Bone marrow (tissue), 2 donors: Measurements from ENCODE around the gene PPP4R4.
"Not testable (repeated sequence)": the region's sequence is repeated elsewhere in the genome, so short reads cannot be mapped to it uniquely, and the experiment has no call there.

Source experiments
- DNase-seq, 2 donors: peaks; one replicate each; lab custom pipeline; 2025; lab: John Stamatoyannopoulos, UW

The PPP4R4 gene

GRCh38 chr14:94180655-94181271 is 6.6 kb downstream of the PPP4R4 start:
- peak in 1 of 2 donors; percentile 68 for DNase-seq

DNA sequence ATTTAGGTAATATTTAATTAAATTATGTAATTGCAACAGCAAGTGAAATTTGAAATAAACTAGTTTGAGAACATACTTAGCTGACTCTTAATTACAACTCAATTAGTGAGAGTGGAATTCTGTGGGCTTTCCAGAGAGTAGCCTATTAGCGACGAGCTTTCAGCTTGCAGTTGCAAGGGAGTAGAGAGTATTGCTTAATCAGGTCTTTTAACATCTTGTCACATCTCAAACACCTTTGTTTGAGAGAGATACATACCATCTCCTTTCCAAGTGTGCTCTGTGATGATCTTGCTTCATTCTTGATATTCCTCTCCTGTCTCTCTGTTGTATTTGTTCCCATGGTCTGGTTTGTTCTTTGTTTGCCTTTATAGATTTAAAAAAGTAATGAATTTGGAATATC is 7.7 kb downstream of the PPP4R4 start:
- DNase-seq, result no peak

GRCh38 chr14:94192536-94192935 is 18.4 kb downstream of the PPP4R4 start:
- DNase-seq, result no peak

- DNase-seq, result no peak
These were observed 19.7 kb downstream of the PPP4R4 start for GRCh38 chr14:94193776-94194175.

GRCh38 chr14:94196057-94196456 is 21.9 kb downstream of the PPP4R4 start:
- DNase-seq, result no peak

GRCh38 chr14:94203473-94204210 is 29.5 kb downstream of the PPP4R4 start:
- DNase-seq, result no peak

- no peak for DNase-seq
These were observed 38.9 kb downstream of the PPP4R4 start for GRCh38 chr14:94213021-94213420.

DNA sequence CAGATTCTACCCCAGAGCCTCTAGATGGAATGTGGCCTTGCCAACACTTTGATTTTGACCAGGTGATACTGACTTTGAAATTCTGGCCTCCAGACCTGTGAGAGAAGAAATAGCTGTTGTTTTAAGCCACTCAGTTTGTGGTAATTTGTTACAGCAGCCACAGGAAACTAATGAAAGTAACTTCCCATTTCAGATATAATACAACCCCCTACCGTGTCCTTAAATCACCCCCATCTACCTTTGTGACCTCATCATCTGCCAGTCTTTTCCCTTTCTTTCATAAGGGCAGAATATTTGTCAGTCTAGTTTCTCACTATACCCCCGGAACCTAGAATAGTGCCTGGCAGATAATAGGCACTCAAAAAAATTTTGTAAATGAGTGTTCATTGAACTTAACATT is 39.6 kb downstream of the PPP4R4 start:
- DNase-seq, result no peak

- no peak for DNase-seq
These were observed 43.0 kb downstream of the PPP4R4 start for GRCh38 chr14:94217116-94217515.

DNA sequence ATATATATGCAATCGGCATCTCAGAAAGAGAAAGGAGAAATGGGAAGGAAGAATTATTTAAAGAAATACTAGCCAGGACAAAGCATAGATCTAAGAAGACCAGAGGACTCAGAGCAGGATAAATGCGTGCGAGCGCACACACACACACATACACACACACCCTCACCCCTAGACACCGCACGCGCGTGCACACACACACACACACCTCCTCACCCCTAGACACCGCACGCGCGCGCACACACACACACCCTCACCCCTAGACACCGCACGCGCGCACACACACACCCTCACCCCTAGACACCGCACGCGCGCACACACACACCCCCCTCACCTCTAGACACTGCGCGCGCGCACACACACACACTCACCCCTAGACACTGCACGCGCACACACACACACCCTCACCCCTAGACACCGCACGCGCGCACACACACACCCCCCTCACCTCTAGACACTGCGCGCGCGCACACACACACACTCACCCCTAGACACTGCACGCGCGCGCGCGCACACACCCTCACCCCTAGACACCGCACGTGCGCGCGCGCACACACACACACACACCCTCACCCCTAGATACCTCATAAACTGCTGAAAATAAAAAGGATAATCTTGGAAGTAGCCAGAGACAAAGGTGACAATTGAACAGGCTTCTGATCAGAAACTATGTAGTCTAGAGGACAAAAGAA is 44.2 kb downstream of the PPP4R4 start:
- not testable (repeated sequence) for DNase-seq

- no peak for DNase-seq
These were observed 49.9 kb downstream of the PPP4R4 start for GRCh38 chr14:94224040-94224439.

DNA sequence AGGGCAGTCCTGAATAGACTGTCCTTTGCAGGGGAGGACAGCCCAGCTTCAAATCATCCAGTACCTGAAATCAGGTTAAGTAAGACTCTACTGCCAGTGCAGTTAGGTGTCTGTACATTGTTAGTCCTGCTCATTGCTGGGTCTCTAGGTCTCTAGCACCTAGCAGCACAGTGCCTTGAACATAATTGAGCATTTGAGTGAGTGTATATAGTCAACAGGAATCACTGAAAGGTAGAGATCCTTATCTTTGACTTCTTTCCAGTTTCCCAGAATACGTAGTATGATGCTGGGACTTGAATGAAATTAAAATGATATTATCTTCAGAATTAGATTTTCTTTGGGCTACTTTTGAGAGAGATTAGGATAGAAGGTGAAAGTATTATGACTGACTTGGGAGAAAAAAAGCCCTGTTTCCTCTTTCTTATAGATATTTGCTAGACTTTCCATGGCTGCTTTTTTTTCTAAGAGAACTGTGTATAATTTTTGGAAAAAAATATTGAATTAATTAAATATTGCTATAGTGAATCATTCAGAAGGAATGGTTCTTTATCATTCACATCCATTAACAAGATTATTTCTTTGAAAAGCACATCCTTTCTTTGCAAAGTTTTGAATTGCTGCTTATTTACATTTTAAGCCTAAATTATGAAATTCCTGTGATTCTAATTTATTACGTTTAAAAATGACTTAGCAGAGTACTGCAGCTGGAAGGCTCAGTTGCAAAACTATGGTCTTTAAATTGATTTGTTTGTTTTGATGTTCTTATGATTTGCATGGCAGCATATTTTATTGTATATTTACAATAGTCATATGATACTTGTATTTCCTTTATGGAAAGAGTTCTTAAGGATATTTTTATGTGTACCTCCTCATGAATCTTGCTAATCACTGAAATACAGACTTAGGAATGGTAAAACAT is 51.6 kb downstream of the PPP4R4 start:
- no peak for DNase-seq

DNA sequence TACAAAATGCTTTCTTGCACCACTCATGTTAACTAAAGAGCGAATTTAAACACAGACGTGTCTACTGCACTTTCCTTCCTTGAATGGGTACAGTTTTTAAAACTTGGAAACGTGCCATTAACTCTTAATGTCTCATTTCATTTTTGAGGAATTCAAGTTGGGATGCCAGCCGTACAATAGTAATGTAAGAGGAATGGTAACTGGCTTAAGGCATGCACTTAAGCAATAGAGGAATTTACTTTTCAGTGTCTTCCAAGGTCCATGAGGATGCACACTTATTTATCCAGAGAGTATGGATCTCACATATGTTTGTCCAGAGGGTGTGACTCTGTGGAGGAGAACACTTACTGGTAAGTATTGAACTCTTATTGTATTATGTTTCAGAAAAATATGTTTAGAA is 52.9 kb downstream of the PPP4R4 start:
- no peak for DNase-seq

DNA sequence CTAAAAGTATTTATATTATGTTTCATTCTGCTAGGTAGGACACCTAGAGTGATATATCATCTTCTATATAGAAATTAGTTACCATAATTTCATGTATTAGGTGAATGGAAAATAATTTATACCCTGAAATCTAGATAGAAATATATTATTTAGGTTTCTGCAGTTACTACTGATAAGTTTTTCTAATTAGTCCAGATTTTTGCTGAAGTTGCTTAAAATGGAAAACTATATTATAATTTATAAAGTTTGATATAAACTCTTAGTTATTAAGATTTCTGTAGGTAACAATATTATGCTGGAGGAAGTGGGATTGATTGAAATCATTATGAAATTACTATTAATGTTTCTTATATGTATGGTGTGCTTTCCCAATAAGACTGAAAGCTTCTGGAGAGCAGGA is 62.9 kb downstream of the PPP4R4 start:
- no peak for DNase-seq

- no peak for DNase-seq
These were observed 63.9 kb downstream of the PPP4R4 start for GRCh38 chr14:94237983-94238382.

- DNase-seq, result no peak
These were observed 65.3 kb downstream of the PPP4R4 start for GRCh38 chr14:94239406-94239805.

DNA sequence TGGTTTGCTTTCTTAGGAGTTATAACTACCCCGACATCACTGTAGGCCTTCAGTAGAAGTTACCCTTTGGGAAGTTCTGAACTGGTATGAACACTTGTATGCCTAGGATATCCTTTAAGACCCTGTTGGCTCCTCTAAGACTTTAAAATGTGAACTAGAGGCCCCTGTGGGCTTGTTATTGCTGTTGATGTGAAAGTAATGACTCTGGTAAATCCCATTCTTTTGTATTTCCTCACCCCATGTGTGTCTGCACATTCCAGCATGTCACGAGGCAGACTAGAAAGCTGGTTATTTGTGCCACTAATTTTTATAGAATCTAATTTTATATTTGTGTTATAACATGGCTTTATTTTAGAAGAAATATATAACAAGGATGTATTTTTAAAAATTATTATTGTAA is 70.1 kb downstream of the PPP4R4 start:
- no peak for DNase-seq

- DNase-seq, result not testable (repeated sequence)
These were observed 90.1 kb downstream of the PPP4R4 start for GRCh38 chr14:94264195-94264594.

DNA sequence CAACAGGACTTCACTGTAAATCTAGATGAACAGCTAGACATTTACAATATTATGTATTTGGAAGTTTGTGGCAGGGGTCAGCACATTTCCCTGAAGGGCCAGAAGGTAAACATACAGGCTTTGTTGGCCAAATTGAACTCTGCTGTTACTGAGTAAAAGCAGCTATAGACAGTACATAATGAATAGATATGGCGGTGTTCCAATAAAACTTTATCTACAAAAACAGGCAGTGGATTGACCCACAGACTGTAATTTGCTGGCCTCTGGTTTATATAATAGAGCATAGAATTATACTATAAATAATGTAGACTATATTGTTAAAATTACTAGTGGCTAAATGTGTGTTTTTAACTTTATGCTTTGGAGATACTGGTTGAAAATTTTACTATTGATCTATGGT is 93.2 kb downstream of the PPP4R4 start:
- no peak for DNase-seq

DNA sequence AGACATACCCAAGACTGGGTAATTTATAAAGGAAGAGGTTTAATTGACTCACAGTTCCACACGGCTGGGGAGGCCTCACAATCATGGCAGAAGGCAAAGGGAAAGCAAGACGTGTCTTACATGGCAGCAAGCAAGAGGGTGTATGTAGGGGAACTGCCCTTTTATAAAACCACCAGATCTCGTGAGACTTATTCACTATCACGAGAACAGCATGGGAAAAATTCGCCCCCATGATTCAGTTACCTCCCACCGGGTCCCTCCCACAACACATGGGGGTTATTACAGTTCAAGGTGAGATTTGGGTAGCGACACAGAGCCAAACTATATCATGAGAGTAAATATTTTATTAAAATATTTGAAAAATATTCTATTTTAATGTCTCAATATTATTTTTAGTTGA is 94.5 kb downstream of the PPP4R4 start:
- not testable (repeated sequence) for DNase-seq

- no peak for DNase-seq
These were observed 95.0 kb downstream of the PPP4R4 start for GRCh38 chr14:94269156-94269555.

GRCh38 chr14:94276898-94277561 is 102.9 kb downstream of the PPP4R4 start:
- DNase-seq, result not testable (repeated sequence)
